ENCODE measurements around the gene SLC12A6.
"Not testable (repeated sequence)": the region's sequence is repeated elsewhere in the genome, so short reads cannot be mapped to it uniquely, and the experiment has no call there.

SLC12A6 gene

DNA sequence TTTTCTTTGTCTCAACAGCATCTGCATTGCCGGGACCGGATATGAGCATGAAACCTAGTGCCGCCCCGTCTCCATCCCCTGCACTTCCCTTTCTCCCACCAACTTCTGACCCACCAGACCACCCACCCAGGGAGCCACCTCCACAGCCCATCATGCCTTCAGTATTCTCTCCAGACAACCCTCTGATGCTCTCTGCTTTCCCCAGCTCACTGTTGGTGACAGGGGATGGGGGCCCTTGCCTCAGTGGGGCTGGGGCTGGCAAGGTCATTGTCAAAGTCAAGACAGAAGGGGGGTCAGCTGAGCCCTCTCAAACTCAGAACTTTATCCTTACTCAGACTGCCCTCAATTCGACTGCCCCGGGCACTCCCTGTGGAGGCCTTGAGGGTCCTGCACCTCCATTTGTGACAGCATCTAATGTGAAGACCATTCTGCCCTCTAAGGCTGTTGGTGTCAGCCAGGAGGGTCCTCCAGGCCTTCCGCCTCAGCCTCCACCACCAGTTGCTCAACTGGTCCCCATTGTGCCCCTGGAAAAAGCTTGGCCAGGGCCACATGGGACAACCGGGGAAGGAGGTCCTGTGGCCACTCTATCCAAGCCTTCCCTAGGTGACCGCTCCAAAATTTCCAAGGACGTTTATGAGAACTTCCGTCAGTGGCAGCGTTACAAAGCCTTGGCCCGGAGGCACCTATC lies 10.5 kb upstream of the SLC12A6 start:
- no peak for DNase-seq (ENCODE audit: low read depth)
- in situ Hi-C loops (cut with HindIII; ENCODE audit: low sequenced_read_pairs) = no loop called here
- H3K4me3 ChIP-seq (ENCODE audit: low read depth, low read length) = no peak overlapping the region
- TF ChIP-seq, protein P1, sequence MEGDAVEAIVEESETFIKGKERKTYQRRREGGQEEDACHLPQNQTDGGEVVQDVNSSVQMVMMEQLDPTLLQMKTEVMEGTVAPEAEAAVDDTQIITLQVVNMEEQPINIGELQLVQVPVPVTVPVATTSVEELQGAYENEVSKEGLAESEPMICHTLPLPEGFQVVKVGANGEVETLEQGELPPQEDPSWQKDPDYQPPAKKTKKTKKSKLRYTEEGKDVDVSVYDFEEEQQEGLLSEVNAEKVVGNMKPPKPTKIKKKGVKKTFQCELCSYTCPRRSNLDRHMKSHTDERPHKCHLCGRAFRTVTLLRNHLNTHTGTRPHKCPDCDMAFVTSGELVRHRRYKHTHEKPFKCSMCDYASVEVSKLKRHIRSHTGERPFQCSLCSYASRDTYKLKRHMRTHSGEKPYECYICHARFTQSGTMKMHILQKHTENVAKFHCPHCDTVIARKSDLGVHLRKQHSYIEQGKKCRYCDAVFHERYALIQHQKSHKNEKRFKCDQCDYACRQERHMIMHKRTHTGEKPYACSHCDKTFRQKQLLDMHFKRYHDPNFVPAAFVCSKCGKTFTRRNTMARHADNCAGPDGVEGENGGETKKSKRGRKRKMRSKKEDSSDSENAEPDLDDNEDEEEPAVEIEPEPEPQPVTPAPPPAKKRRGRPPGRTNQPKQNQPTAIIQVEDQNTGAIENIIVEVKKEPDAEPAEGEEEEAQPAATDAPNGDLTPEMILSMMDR (IDR thresholded peaks at IDR 0.05; ENCODE audit: low read depth, low read length, missing control alignments) = no peak

DNA sequence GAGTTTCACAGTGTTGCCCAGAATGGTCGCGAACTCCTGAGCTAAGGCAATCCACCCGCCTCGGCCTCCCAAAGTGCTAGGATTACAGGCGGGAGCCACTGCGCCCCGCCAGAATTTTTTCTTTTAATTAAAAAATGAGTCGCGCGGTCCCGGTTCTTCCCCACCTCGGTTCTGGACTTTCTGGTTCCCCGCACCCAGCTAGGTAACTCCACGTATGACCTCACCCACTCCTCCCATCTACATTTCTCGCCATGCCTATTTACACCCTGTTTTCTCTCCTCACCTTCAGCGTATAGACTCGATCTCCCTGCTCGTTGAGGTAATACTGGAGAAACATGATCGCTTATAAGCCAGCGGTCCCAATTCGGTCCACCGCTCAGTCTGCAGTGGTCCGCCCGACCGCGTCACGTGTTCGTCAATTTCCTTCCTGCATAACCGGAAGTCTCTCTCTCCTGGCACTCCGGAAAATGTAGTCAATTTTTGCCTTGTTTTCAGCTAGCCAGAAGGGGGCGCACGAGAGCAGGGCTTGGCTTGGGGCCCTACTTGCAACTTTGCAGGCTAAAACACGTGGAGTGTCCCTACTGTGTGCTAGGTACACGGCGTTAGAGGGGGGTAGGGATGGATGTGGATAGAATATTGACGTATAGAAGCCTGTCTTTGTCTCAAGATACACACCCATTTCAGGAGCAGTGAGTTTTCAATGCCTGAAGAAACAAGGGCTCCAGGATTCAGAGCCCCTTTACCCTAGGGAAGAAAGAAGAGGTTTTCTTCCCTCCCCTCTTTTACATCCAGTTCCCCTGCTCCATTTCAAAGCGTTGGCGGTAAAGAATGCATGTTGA lies 5.4 kb upstream of the SLC12A6 start, which contains the start of the genes NOP10 and NUTM1:
NOP10 (minus strand) TSS at position 400 of the 839 bp plus-strand sequence; CDS start at position 337, 63 bp downstream.
NUTM1 (plus strand) TSS at position 579 of the 839 bp plus-strand sequence. CDS start 382 bp downstream, outside the sequence.
- peak within 1 kb of the TSS; percentile 60 for H3K4me3 ChIP-seq (ENCODE audit: low read depth, low read length)
- TF ChIP-seq, protein P1 (IDR thresholded peaks at IDR 0.05; ENCODE audit: low read depth, low read length, missing control alignments) = peak; percentile 92
- DNase-seq (ENCODE audit: low read depth) = peak; percentile 86
- in situ Hi-C loops (cut with HindIII; ENCODE audit: low sequenced_read_pairs) = no loop called here

- in situ Hi-C loops (cut with HindIII; ENCODE audit: low sequenced_read_pairs); DNase-seq (ENCODE audit: low read depth): not testable (repeated sequence)
- peak overlapping the region; percentile 60 for H3K4me3 ChIP-seq (ENCODE audit: low read depth, low read length)
These were observed 4.7 kb upstream of the SLC12A6 start for GRCh38 chr15:34342213-34342736.

- DNase-seq (ENCODE audit: low read depth) = no peak
- TF ChIP-seq, protein P1 (IDR thresholded peaks at IDR 0.05; ENCODE audit: low read depth, low read length, missing control alignments) = no peak
- H3K4me3 ChIP-seq (ENCODE audit: low read depth, low read length) = peak overlapping the region; percentile 60
- in situ Hi-C loops (cut with HindIII; ENCODE audit: low sequenced_read_pairs) = no loop called here
These were observed 4.0 kb upstream of the SLC12A6 start for GRCh38 chr15:34341381-34342212.

- in situ Hi-C loops (cut with HindIII; ENCODE audit: low sequenced_read_pairs) = no loop called here
- H3K4me3 ChIP-seq (ENCODE audit: low read depth, low read length) = no peak overlapping the region
- TF ChIP-seq, protein P1 (IDR thresholded peaks at IDR 0.05; ENCODE audit: low read depth, low read length, missing control alignments) = no peak
- DNase-seq (ENCODE audit: low read depth) = no peak
These were observed 2.4 kb upstream of the SLC12A6 start for GRCh38 chr15:34339946-34340345.

DNA sequence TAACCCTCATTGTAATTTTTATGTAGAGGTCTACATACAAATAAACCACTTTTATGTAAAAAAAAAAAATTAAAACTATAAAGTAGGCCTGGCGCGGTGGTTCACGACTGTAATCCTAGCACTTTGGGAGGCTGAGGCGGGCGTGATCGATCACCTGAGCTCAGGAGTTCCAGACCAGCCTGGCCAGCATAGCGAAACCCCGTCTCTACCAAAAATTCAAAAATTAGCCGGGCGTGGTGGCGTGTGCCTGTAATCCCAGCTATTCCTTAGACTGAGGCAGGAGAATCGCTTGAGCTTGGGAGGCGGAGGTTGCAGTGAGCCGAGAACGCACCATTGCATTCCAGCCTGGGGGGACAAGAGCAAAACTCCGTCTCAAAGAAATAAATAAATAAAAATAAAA lies 766 bp upstream of the SLC12A6 start:
- in situ Hi-C loops (cut with HindIII; ENCODE audit: low sequenced_read_pairs) = no loop called here
- TF ChIP-seq, protein P1 (IDR thresholded peaks at IDR 0.05; ENCODE audit: low read depth, low read length, missing control alignments) = no peak
- H3K4me3 ChIP-seq (ENCODE audit: low read depth, low read length) = peak overlapping the region; percentile 90
- DNase-seq (ENCODE audit: low read depth) = no peak

Measured in astrocyte of the cerebellum (primary cell).